GM21423 (cell line): ENCODE measurements around the gene ZNF688.
A peak's percentile ranks its signal among the peaks of the same experiment; 100 is the strongest.
"Not testable (repeated sequence)": the region's sequence is repeated elsewhere in the genome, so short reads cannot be mapped to it uniquely, and the experiment has no call there.

Experiments
- ATAC-seq: cut with Tn5 transposase; IDR thresholded peaks from one replicate; pipeline ENCODE4 v1.9.1; 2021; ENCODE audit warnings: mild to moderate bottlenecking, moderate library complexity; ENCODE audit not compliant: unreplicated experiment

Gene ZNF688

GRCh38 chr16:30557957-30558788 is 13.3 kb downstream of the ZNF688 start, which contains the start of gene ZNF764:
Gene ZNF764, minus strand, starts transcription at chr16:30558374. Its CDS starts 192 bp downstream, at chr16:30558182.
- ATAC-seq = peak; percentile 92

DNA sequence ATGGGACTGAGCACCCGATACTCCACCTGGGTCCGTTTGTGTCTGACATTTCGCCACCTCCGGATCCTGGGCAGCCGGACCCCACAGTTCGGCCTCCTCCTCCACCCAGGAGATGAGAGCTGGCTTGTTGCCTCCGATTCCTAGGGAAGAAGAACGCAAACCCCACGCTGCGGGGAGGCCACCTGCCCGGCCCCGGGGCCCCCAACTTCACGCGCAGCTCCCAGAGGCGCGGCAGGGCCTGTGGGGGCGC is 13.9 kb downstream of the ZNF688 start:
- ATAC-seq = peak; percentile 15

GRCh38 chr16:30556125-30556473 is 15.4 kb downstream of the ZNF688 start:
- ATAC-seq = no peak

GRCh38 chr16:30555315-30556124 is 16.0 kb downstream of the ZNF688 start:
- ATAC-seq = no peak

- no peak for ATAC-seq
Observed at GRCh38 chr16:30554557-30555314, 16.8 kb downstream of the ZNF688 start.

- ATAC-seq = no peak
Observed at GRCh38 chr16:30553393-30553899, 18.1 kb downstream of the ZNF688 start.

DNA sequence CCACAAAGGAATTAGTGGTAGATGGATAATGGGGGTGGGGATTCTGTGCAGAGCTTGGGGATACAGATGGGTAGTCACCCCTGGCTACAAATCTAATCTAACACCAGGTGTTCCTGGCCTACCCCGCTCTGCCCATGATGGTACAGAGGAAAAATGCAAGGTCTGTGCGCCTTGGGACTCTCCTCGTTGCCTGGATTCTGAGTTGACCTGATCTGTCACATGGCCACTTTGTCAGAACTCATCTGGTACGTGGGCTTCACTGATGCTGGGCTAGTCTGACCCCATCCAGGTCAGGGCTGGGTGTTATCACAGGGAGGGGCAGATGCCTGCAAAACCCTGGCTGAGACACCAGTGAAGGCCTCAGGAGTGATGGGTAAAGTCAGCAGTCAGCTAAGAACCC is 18.6 kb downstream of the ZNF688 start:
- no peak for ATAC-seq

DNA sequence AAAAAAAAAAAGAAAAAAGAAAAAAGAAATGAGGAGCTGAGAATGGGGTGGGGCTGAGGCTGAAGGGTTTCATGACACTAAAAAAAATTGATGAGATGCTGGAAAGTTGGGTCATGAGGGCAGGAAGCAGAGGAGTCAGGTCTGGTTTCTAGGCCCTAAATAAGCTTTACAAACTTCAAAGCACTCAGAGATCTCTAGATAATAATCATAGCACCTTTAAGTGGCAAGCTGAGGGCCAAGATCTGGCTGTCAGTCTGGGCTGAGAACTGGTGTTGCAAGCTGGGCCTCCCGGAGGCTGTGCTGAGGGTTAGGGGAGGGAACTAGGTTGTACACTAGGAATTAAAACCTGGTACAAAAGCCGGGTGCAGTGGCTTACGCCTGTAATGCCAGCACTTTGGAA is 19.7 kb downstream of the ZNF688 start:
- no peak for ATAC-seq

GRCh38 chr16:30548416-30549253 is 22.9 kb downstream of the ZNF688 start:
- ATAC-seq = no peak

DNA sequence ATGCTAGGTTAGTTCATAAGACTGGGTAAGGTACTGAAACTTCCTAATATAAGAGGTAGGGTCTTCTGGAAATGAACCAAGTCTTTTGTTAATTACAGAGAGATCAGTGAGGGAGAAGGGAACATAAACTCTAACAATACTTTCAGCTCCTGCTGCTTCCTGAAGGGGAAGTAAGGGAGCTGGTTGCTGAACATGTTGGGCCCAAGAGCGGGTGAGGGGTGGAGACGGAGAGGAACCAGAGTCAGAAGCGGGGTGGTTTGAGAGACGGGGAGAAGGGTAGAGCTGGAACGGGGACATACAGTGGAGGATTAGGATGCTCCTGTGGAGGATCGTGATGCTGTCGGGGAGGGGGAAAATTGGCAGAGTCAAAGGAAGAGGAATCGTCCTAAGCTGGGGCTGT is 25.4 kb downstream of the ZNF688 start:
- no peak for ATAC-seq

- ATAC-seq = no peak
Observed at GRCh38 chr16:30543067-30543466, 28.4 kb downstream of the ZNF688 start.

DNA sequence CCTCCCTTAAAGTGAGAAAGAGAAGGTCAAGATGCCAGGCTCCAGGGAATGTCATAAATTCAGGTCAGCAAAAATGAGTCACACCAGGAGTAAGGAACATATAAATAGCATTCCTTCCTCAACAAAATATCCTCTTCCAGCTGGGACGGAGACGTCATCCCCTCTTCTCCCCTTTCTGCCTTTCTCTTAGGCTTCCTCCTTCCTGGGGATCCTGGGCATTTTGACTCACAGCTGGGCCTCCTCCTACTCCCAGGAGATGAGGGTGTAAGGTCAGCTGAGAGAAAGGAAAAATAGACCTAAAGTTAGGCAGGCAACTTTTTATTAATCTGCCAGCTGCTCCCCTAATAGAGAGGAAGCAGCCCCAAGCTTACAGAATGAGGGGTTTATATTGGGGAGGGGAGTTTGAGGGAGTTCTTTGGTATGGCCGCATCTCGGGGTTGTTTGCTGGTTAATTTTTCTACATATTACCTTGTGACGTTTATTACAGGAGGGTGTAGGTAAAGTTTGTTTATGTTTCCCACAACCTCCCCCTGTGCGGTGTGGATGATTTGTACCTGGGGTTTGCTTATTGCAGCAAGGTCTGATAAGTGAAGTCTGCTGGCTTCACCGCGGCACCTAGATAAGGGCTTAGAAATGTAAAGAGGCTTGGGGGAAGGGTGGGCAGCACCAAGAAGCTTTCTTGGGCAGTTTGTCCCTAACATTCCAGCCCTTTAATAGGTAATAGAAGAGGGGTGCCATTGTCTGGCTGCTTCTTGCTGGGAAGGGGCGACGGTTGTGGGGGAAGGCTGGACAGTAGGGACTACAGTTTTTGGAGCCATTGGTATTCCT is 29.8 kb downstream of the ZNF688 start:
- no peak for ATAC-seq

GRCh38 chr16:30540916-30541464 is 30.5 kb downstream of the ZNF688 start:
- ATAC-seq = not testable (repeated sequence)

- ATAC-seq = not testable (repeated sequence)
Observed at GRCh38 chr16:30539986-30540526, 31.5 kb downstream of the ZNF688 start.

- no peak for ATAC-seq
Observed at GRCh38 chr16:30539000-30539964, 32.2 kb downstream of the ZNF688 start.

DNA sequence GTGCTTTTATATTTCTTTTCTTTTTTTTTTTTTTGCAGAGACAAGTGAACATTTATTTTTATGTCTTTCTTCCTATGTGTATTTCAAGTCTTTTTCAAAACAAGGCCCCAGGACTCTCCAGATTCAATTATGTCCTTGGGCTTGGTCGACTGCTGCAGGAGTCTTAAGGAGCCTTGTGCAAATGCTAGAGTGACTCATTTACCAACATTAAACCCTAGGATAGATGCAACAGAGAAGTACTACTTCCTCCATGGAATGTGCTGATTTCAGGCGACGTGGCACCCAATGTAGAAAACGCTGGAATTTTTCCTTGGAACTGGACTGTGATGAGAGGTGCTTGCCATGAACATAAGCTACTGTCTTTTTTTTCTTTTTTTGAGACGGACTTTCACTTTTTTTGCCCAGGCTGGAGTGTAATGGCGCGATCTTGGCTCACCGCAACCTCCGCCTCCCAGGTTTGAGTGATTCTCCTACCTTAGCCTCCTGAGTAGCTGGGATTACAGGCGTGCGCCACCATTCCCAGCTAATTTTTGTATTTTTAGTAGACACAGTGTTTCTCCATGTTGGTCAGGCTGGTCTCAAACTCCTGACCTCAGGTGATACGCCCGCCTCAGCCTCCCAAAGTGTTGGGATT is 35.0 kb downstream of the ZNF688 start:
- ATAC-seq = not testable (repeated sequence)

DNA sequence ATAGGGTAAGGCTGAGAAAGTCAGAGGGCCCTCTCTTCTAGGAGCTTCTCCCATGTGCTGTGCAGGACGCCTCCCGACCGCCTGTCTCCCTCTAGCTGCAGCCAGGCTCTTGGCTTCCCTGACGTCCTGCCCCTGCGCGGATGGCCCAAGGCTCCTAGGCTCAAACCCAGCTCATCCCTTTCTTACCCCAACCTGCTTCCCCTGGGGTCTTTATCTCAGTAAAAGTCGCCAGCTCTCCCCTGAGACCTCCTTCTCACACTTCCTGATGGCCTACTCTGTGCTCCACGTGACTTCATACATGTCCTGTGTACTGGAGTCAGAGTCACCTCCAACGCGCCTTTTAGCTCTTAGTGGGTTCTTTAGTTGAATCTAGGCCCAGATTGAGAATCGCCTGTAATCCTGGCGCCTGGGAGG is 35.7 kb downstream of the ZNF688 start:
- ATAC-seq = peak; percentile 42
